Fibroblast of lung (primary cell): ENCODE results near the gene ENPP7.

Experiments
- EZH2 ChIP-seq: IDR thresholded peaks from 2 replicates; pipeline ENCODE4 v1.5.1; 2012; ENCODE audit warnings: low read length, control low read depth, mild to moderate bottlenecking; ENCODE audit errors: missing control alignments
- TF ChIP-seq, protein P1 (sequence below), 2 donors: IDR thresholded peaks in 1 of 2; conservative IDR thresholded peaks in 1 of 2; 1 replicate in 1 of 2; 2 replicates in 1 of 2; pipeline ENCODE4 v1.5.1; 2011 to 2012; ENCODE audit warnings: low read length in 2 of 2, control low read depth in 1 of 2, inconsistent platforms in 1 of 2, low read depth in 1 of 2, mild to moderate bottlenecking in 1 of 2

DNA sequence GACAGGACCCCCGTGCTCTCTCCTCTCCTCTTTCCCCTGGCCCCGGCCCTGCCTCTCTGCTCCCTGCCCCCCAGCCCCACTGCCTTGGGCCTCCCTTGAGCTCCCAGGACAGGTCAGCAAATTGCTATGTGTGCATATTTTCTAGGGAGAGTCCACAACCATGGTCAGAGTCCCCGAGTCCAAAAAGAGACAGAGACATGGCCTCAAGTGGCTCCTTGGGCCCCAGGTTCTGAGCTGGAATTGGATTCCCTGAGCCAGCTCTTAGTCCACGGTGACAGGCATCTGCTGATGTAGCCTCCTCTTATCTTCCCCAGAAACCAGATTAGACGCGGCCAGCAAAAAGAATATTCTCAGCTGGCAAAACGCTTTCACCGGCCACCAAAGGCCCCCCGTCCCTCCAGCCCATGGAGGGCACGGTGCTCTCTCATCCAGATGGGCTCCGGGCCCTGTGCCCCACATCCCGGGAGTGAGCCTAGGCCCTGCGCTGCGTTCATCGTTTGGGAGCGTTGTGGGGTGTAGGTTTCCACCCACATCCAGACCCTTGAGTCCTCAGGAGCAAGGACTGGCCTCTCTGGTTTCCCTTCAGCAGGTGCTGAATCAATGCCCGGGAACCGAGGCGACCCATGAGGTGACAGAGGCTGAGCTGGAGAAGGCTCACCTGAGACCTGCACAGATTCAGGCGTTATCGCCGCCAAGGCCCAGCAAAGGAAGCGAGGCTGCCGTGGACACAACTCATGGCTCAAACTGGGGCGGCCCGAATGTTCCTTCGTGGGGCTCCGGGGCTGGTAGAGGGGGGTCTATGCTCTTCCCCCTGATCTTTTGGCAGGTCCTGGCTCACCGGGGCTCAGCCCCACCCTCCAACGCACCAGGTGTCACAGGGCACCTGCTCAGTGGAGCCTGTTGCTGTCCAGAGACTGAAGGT, 16.3 kb upstream of the ENPP7 start:
- TF ChIP-seq, protein P1, sequence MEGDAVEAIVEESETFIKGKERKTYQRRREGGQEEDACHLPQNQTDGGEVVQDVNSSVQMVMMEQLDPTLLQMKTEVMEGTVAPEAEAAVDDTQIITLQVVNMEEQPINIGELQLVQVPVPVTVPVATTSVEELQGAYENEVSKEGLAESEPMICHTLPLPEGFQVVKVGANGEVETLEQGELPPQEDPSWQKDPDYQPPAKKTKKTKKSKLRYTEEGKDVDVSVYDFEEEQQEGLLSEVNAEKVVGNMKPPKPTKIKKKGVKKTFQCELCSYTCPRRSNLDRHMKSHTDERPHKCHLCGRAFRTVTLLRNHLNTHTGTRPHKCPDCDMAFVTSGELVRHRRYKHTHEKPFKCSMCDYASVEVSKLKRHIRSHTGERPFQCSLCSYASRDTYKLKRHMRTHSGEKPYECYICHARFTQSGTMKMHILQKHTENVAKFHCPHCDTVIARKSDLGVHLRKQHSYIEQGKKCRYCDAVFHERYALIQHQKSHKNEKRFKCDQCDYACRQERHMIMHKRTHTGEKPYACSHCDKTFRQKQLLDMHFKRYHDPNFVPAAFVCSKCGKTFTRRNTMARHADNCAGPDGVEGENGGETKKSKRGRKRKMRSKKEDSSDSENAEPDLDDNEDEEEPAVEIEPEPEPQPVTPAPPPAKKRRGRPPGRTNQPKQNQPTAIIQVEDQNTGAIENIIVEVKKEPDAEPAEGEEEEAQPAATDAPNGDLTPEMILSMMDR (conservative IDR thresholded peaks at IDR 0.05 in 1 of 2, IDR thresholded peaks at IDR 0.05 in 1 of 2; ENCODE audit: low read depth in 1 of 2, low read length in 2 of 2): no peak
- TF ChIP-seq EZH2: no peak
